C4-2B (cell line): ENCODE results near the gene TMEM132D.

Experiments
- H3K27ac ChIP-seq: fragments of 450-650 bp; 2 replicates; pipeline ENCODE4 v1.5.1; 2017
- CTCF ChIP-seq: fragments of 450-650 bp; conservative IDR thresholded peaks from 2 replicates; pipeline ENCODE4 v1.5.1; 2017; ENCODE audit warnings: mild to moderate bottlenecking
- ZFX ChIP-seq: fragments of 450-650 bp; IDR thresholded peaks from 2 replicates; pipeline ENCODE4 v1.6.1; 2017

TMEM132D gene

GRCh38 chr12:129821964-129822363 is 81.9 kb downstream of the TMEM132D start:
- no peak overlapping the region for H3K27ac ChIP-seq
- TF ChIP-seq ZFX (no peak), CTCF (no peak)

GRCh38 chr12:129819391-129819790 is 84.4 kb downstream of the TMEM132D start:
- TF ChIP-seq CTCF: no peak
- no peak for TF ChIP-seq ZFX
- H3K27ac ChIP-seq: no peak overlapping the region

- TF ChIP-seq CTCF (no peak), ZFX (no peak)
- H3K27ac ChIP-seq: no peak overlapping the region
These were observed 88.0 kb downstream of the TMEM132D start for GRCh38 chr12:129815846-129816245.

- TF ChIP-seq ZFX (no peak), CTCF (no peak)
- no peak overlapping the region for H3K27ac ChIP-seq
These were observed 91.9 kb downstream of the TMEM132D start for GRCh38 chr12:129811963-129812362.

- no peak for TF ChIP-seq ZFX
- TF ChIP-seq CTCF: no peak
- no peak overlapping the region for H3K27ac ChIP-seq
These were observed 96.7 kb downstream of the TMEM132D start for GRCh38 chr12:129807136-129807535.

- no peak overlapping the region for H3K27ac ChIP-seq
- TF ChIP-seq CTCF (no peak), ZFX (no peak)
These were observed 112.4 kb downstream of the TMEM132D start for GRCh38 chr12:129791396-129791795.

GRCh38 chr12:129790930-129791329 is 112.9 kb downstream of the TMEM132D start:
- H3K27ac ChIP-seq: no peak overlapping the region
- TF ChIP-seq ZFX: no peak
- TF ChIP-seq CTCF: no peak
